H9 (cell line): ENCODE measurements around the gene GXYLT2. TPM values are rescaled to one million over a fixed set of nuclear protein-coding genes. Genes with fewer than 3 reads are reported as not detected.

Source experiments
- DNase-seq: peaks from one replicate; pipeline ENCODE4 v3.0.0-alpha.2; 2017
- H2AFZ ChIP-seq: one replicate; pipeline ENCODE4 v1.6.1; 2013; ENCODE audit warnings: mild to moderate bottlenecking, low read length, control low read depth, moderate library complexity
- H2AK5ac ChIP-seq: 2 replicates; pipeline ENCODE4 v1.6.1; 2013; ENCODE audit warnings: low read length, control low read depth, mixed read lengths; ENCODE audit not compliant: insufficient read length
- H2BK120ac ChIP-seq: one replicate; pipeline ENCODE4 v1.6.1; 2013; ENCODE audit warnings: low read depth, mild to moderate bottlenecking, low read length, control low read depth, inconsistent platforms; ENCODE audit not compliant: poor library complexity, severe bottlenecking
- H2BK12ac ChIP-seq: 2 replicates; pipeline ENCODE4 v1.6.1; 2013; ENCODE audit warnings: low read length, control low read depth, mixed read lengths, low read depth; ENCODE audit not compliant: insufficient read length
- H2BK15ac ChIP-seq: 2 replicates; pipeline ENCODE4 v1.6.1; 2013; ENCODE audit warnings: low read depth, low read length, control low read depth
- H2BK20ac ChIP-seq: one replicate; pipeline ENCODE4 v1.6.1; 2013; ENCODE audit warnings: low read depth, mild to moderate bottlenecking, low read length, control low read depth, inconsistent platforms; ENCODE audit not compliant: poor library complexity, severe bottlenecking
- H2BK5ac ChIP-seq: 2 replicates; pipeline ENCODE4 v1.6.1; 2013; ENCODE audit warnings: low read length, control low read depth, mixed read lengths; ENCODE audit not compliant: insufficient read length
- H3K14ac ChIP-seq: 2 replicates; pipeline ENCODE4 v1.6.1; 2013; ENCODE audit warnings: low read length, control low read depth; ENCODE audit not compliant: insufficient read depth
- H3K18ac ChIP-seq: 2 replicates; pipeline ENCODE4 v1.6.1; 2013; ENCODE audit warnings: low read depth, mild to moderate bottlenecking, mixed read lengths, low read length, control low read depth; ENCODE audit not compliant: insufficient read length
- H3K23ac ChIP-seq: 2 replicates; pipeline ENCODE4 v1.6.1; 2013; ENCODE audit warnings: low read length, control low read depth, mixed read lengths, low read depth; ENCODE audit not compliant: insufficient read length
- H3K23me2 ChIP-seq: 2 replicates; pipeline ENCODE4 v1.6.1; 2013; ENCODE audit warnings: low read depth, mild to moderate bottlenecking, mixed read lengths, low read length, control low read depth; ENCODE audit not compliant: insufficient read length, poor library complexity, severe bottlenecking
- H3K27ac ChIP-seq: 2 replicates; pipeline ENCODE4 v1.5.1; 2013; ENCODE audit warnings: low read length, control low read depth, mixed read lengths, low read depth; ENCODE audit not compliant: insufficient read length
- H3K27me3 ChIP-seq: 2 replicates; pipeline ENCODE4 v1.6.1; 2013; ENCODE audit warnings: low read length, control low read depth, inconsistent platforms; ENCODE audit not compliant: insufficient read depth
- H3K4ac ChIP-seq: 2 replicates; pipeline ENCODE4 v1.6.1; 2013; ENCODE audit warnings: low read depth, mild to moderate bottlenecking, control low read depth, inconsistent platforms, low read length, moderate library complexity
- H3K4me1 ChIP-seq: 2 replicates; pipeline ENCODE4 v1.6.1; 2013; ENCODE audit warnings: low read length, control low read depth, inconsistent platforms; ENCODE audit not compliant: insufficient read depth
- H3K4me2 ChIP-seq: 2 replicates; pipeline ENCODE4 v1.6.1; 2013; ENCODE audit warnings: low read length, control low read depth, mixed read lengths; ENCODE audit not compliant: insufficient read length, insufficient read depth
- H3K56ac ChIP-seq: 2 replicates; pipeline ENCODE4 v1.6.1; 2013; ENCODE audit warnings: low read depth, mild to moderate bottlenecking, mixed read lengths, low read length, control low read depth; ENCODE audit not compliant: insufficient read length
- H3K79me1 ChIP-seq: 2 replicates; pipeline ENCODE4 v1.6.1; 2013; ENCODE audit warnings: low read depth, mild to moderate bottlenecking, moderate library complexity, low read length, control low read depth, inconsistent platforms; ENCODE audit not compliant: insufficient read depth, poor library complexity, severe bottlenecking
- H3K79me2 ChIP-seq: 2 replicates; pipeline ENCODE4 v1.6.1; 2013; ENCODE audit warnings: low read length, control low read depth, inconsistent platforms; ENCODE audit not compliant: insufficient read depth
- H3K9ac ChIP-seq: 2 replicates; pipeline ENCODE4 v1.6.1; 2013; ENCODE audit warnings: low read length, control low read depth, mixed read lengths; ENCODE audit not compliant: insufficient read length; ENCODE audit errors: extremely low read depth
- H3K9me3 ChIP-seq: one replicate; pipeline ENCODE4 v1.6.1; 2013; ENCODE audit warnings: low read depth, low read length, inconsistent platforms; ENCODE audit not compliant: control insufficient read depth
- H3T11ph ChIP-seq: one replicate; pipeline ENCODE4 v1.6.1; 2013; ENCODE audit warnings: mild to moderate bottlenecking, low read length, control low read depth, inconsistent platforms
- H4K20me1 ChIP-seq: one replicate; pipeline ENCODE4 v1.6.1; 2013; ENCODE audit not compliant: control insufficient read depth, insufficient read length, insufficient read depth
- H4K5ac ChIP-seq: 2 replicates; pipeline ENCODE4 v1.6.1; 2013; ENCODE audit warnings: low read depth, mild to moderate bottlenecking, mixed read lengths, low read length, control low read depth; ENCODE audit not compliant: insufficient read length
- H4K8ac ChIP-seq: replicated peaks from 2 replicates; pipeline ENCODE4 v1.6.1; 2013; ENCODE audit warnings: low read length, control low read depth, mixed read lengths, low read depth; ENCODE audit not compliant: insufficient read length
- H4K91ac ChIP-seq: 2 replicates; pipeline ENCODE4 v1.6.1; 2013; ENCODE audit warnings: low read depth, mild to moderate bottlenecking, moderate library complexity, mixed read lengths, low read length, control low read depth; ENCODE audit not compliant: insufficient read length
- H3K27ac Mint-ChIP-seq, 3 experiments: 2 replicates in 2 of 3; 3 replicates in 1 of 3; pipeline ENCODE4 v1.8.0; 2020 to 2021; ENCODE audit warnings: mixed read lengths in 3 of 3, mild to moderate bottlenecking in 1 of 3, moderate library complexity in 1 of 3
- H3K27me3 Mint-ChIP-seq: 2 replicates; pipeline ENCODE4 v1.8.0; 2021; ENCODE audit warnings: low read depth, mild to moderate bottlenecking, moderate library complexity, mixed read lengths
- H3K36me3 Mint-ChIP-seq, 3 experiments: 2 replicates in 2 of 3; 3 replicates in 1 of 3; pipeline ENCODE4 v1.8.0; 2020 to 2021; ENCODE audit warnings: low read depth in 3 of 3, mixed read lengths in 3 of 3; ENCODE audit not compliant: insufficient read depth in 1 of 3
- H3K4me1 Mint-ChIP-seq, 2 experiments: 2 replicates each; pipeline ENCODE4 v1.8.0; 2020; ENCODE audit warnings: mixed read lengths in 2 of 2
- H3K4me3 Mint-ChIP-seq, 2 experiments: 2 replicates in 1 of 2; 3 replicates in 1 of 2; pipeline ENCODE4 v1.8.0; 2020 to 2021; ENCODE audit warnings: mild to moderate bottlenecking in 2 of 2, mixed read lengths in 2 of 2, moderate library complexity in 1 of 2
- H3K9me3 Mint-ChIP-seq, 2 experiments: 2 replicates in 1 of 2; 3 replicates in 1 of 2; pipeline ENCODE4 v1.8.0; 2020; ENCODE audit warnings: mild to moderate bottlenecking in 2 of 2, mixed read lengths in 2 of 2, moderate library complexity in 1 of 2
- WGBS: extraction: QIAGEN DNeasy Blood & Tissue Kit; methylation state at CpG from one replicate; pipeline ENCODE4 v1.1.7; 2013; ENCODE audit warnings: missing lambda C conversion rate, low lambda C conversion rate, mixed read lengths; ENCODE audit not compliant: insufficient read length; ENCODE audit errors: extremely low coverage; 5-methylcytosine and 5-hydroxymethylcytosine counted together
- total RNA-seq: library from RNA; stranded (reverse); gene quantifications from 2 replicates; pipeline ENCODE4 v1.2.1, GENCODE V29; 2021
- TF ChIP-seq, protein P1 (sequence below): fragments of 200-600 bp; sonication (generic); conservative IDR thresholded peaks from 3 replicates; pipeline ENCODE4 v1.8.0; 2021; ENCODE audit warnings: antibody characterized with exemption, mild to moderate bottlenecking

The GXYLT2 gene
- total RNA-seq, 1 experiment from 2014 or later: 2.0 TPM

DNA sequence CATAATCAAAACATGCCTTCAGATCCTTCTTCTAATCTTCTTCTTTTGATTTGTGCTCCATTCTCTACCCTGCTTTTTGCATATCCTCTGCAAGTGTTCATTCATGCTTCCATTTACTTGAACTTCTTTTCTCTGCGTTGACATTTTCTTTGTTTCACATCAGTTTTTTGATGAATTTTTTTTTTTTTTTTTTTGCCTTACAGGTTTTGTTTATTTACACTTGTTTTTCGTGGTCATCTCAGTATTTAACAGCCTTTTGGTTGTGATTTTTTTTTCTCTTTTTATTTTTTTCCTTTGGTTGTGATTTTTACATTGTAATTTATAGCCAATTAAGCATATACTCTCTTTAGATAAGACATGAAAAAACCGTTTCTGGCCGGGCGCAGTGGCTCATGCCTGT is 27.8 kb upstream of the GXYLT2 start:
- DNase-seq: no peak
- Histone ChIP-seq H2BK15ac (no peak overlapping the region), H3K23ac (no peak overlapping the region), H3K4me2 (no peak overlapping the region), H2BK12ac (no peak overlapping the region), H2BK20ac (no peak overlapping the region), H3K79me2 (no peaks in the 10 kb centered on the region), H2BK5ac (no peak overlapping the region), H3K9ac (no peak overlapping the region), H3K4ac (no peak overlapping the region), H3K14ac (no peak overlapping the region), H3K9me3 (no peaks in the 10 kb centered on the region), H2BK120ac (no peak overlapping the region), H4K8ac (no peak overlapping the region), H3K27ac (no peak overlapping the region), H3K23me2 (no peaks in the 10 kb centered on the region), H2AK5ac (no peak overlapping the region), H3K79me1 (no peaks in the 10 kb centered on the region), H4K5ac (no peak overlapping the region), H4K91ac (no peak overlapping the region), H3T11ph (no peak overlapping the region), H3K27me3 (no peaks in the 10 kb centered on the region), H3K18ac (no peak overlapping the region), H4K20me1 (no peaks in the 10 kb centered on the region), H2AFZ (no peak overlapping the region), H3K56ac (no peak overlapping the region), H3K4me1 (no peaks in the 10 kb centered on the region)
- no peak overlapping the region for H3K27ac Mint-ChIP-seq
- H3K9me3 Mint-ChIP-seq: no peaks in the 10 kb centered on the region
- no peaks in the 10 kb centered on the region for H3K36me3 Mint-ChIP-seq
- no peaks in the 10 kb centered on the region for H3K4me1 Mint-ChIP-seq
- WGBS: no CpG with 5 or more reads among the region's 5 CpGs
- no peak overlapping the region for H3K4me3 Mint-ChIP-seq
- peaks cover 3% of the 10 kb centered on the region for H3K27me3 Mint-ChIP-seq
- TF ChIP-seq, protein P1, sequence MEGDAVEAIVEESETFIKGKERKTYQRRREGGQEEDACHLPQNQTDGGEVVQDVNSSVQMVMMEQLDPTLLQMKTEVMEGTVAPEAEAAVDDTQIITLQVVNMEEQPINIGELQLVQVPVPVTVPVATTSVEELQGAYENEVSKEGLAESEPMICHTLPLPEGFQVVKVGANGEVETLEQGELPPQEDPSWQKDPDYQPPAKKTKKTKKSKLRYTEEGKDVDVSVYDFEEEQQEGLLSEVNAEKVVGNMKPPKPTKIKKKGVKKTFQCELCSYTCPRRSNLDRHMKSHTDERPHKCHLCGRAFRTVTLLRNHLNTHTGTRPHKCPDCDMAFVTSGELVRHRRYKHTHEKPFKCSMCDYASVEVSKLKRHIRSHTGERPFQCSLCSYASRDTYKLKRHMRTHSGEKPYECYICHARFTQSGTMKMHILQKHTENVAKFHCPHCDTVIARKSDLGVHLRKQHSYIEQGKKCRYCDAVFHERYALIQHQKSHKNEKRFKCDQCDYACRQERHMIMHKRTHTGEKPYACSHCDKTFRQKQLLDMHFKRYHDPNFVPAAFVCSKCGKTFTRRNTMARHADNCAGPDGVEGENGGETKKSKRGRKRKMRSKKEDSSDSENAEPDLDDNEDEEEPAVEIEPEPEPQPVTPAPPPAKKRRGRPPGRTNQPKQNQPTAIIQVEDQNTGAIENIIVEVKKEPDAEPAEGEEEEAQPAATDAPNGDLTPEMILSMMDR: no peak
